HS-27A (cell line): ENCODE measurements around the gene KRTDAP.
A peak's percentile ranks its signal among the peaks of the same experiment; 100 is the strongest.

ENCODE experiments used
- DNase-seq: peaks from one replicate; pipeline ENCODE4 v3.0.0-alpha.2; 2012; ENCODE audit warnings: low read depth, missing footprints

KRTDAP gene

GRCh38 chr19:35490364-35490763 is at the start of gene KRTDAP:
KRTDAP (minus strand) TSS chr19:35490464; CDS start chr19:35490442, 22 bp downstream.
- no peak for DNase-seq

GRCh38 chr19:35539850-35540249 is 49.6 kb upstream of the KRTDAP start:
- DNase-seq = no peak

DNA sequence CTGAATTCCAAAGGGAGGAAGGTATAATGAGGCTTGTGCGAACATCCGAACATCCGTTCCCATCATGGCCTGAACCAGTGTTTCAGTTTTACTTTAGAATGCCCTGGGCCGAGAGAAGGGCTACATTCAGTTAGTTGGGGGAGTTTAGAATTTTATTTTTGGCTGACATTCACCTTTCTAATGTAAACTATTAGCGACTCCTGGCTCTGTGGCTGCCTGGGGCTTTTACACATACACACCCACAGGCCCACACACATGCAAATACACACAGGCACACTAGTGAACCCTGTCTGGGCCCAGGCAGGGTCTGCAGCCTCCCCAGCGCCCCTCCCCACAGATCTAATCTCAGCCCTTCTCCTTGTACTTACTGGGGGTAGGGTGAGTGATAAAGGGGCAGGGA is 49.0 kb upstream of the KRTDAP start:
- no peak for DNase-seq

GRCh38 chr19:35534803-35535480 is 44.7 kb upstream of the KRTDAP start:
- DNase-seq = no peak

DNA sequence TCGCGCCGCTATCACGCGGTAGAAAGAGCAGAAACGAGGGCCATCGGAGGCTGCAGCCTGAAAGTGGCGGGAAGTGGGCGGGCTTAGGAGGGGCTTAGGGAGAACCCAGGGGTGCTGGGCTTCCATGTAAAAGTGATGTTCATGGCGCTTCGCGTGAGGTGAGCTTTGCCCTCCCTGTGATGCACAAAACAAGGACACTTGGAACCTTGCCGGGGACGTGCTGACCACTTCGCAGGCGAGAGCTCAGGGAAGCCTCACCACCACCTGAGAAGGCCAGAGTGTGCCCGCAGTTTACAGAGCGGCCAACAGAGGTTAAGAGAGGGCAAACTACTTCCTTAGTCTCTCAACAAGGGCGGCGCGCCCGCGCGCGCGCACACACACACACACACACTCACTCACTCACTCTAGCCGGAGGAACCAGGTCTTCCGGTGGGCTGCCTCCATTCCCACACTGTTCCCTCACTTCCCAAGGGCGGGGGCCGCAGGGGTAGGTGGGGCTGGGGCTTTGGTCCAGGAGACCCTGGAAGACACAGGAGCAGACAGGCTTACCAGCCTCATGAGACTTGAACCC is 43.6 kb upstream of the KRTDAP start:
- DNase-seq = no peak

DNA sequence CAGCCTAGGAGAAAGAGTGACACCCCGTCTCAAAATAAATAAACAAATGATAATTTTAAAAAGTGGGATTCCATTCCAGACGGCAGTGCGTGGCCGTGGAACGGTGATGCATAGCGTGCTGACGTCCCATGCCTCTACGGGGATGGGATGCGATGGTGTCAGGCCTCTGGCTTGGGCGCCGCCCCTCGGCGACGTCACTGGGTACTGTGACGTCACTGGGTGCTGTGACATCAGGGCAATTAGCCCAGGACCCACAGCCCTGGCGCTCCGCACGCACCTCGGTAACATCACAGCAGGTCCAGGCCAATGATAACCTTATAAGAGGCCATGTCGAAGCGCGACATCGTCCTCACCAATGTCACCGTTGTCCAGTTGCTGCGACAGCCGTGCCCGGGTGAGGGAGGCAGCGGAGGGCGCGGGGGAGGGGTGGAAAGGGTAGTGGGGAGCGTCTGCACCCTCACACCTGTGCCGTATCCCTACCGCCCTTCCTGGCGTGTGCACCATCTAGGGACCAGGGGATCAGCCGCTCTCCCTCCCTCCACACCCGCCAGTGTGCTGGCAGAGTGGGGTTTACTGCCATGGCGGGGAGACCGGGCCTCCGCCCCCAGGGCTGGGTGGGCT is 43.0 kb upstream of the KRTDAP start, which contains the start of gene GAPDHS:
TSS of gene GAPDHS (plus strand) at position 256 of the 621 bp plus-strand sequence. CDS start at position 328, 72 bp downstream.
- no peak for DNase-seq

DNA sequence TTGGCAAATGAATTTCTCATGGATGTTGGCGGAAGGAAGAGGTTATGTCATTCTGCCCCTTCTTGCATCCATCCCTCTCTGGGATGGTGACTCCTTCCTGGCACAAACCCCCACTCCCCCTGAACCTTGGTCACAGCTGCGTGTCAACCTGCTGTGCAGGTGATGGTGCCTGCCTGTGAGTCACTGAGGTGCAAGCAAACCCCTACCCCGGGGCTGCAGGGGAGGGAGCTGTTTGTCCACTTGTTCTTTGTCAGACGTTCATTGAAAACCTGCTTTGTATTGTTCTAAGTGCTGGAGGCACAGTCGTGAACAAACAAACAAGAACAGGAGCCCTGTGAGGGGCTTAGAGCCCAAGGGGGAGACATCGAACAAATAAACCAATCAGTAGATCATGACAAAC is 41.0 kb upstream of the KRTDAP start:
- no peak for DNase-seq

- DNase-seq = no peak
Observed at GRCh38 chr19:35529241-35530218, 39.3 kb upstream of the KRTDAP start.

DNA sequence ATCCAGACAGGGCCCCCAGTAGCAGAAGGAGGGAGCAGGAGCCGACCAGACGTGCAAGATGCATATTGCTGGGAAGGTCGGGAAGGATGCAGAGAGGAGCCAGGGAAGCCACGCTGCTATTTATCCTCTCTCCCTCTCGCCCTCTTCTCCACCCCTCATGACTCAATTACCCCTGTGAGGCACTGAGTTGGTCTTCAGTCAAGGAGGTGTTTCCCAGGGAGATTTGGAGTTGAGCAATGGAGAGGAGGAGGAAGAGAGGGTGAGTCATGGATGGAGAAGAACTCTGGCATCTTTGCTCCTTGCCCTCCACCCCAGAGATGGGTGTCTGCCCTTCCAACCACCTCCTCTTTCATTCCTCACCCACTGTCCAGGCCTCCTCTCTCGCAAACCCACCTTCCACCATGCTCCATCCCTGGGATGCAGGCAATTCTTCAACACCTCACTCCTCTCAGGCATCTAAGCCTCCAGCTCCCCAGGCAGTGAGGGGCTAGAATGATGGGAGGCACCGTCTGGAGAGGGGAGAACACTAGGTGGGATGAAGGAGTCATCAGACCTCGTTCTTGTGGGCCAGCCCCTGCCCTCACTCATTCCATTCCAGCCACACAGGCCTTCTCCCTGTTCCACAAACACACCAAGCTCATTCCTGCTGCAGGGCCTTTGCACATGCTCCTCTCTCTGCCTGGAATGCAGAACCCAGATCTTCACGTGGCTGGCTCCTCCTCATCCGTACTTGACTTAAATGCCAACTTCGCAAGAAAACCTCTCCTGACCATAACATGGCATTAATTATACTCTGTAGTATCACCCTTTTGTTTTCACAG is 38.2 kb upstream of the KRTDAP start, which contains the start of gene SBSN:
TSS of gene SBSN (minus strand) at position 94 of the 821 bp plus-strand sequence. CDS start at position 64, 30 bp downstream.
- DNase-seq = peak; percentile 73

- DNase-seq = no peak
Observed at GRCh38 chr19:35525873-35526272, 35.6 kb upstream of the KRTDAP start.

DNA sequence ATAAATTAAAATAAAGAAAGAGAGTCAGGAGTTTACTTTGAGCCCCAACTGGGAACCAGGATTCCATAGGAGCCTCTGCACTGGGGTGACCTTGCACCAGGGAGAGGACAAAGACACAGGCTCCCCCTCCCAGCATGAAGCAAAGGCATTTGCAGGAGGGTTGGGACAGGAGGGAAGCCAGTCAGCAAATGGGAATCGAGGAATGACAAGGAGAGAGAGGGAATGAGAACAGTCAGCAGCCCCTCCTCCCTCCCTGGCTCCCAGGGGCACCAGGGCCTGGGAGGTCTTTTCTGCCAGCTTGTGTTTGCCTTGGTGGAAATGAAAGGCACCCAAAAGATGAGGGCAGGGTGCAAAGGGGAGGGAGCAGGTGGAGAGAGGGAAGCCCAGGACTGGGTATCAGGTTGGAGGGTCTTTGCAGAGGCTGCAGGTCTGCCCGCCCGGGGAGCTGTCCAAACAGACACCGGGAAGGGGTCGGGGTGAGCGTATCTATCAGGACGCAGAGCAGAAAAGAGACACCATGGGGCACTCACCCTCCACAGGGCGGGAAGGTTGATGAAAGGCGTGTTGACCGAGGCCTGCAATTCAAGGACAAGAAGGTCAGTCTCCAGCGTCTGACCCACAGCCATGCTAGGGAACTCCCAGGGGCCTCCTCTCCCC is 34.0 kb upstream of the KRTDAP start:
- DNase-seq = no peak

DNA sequence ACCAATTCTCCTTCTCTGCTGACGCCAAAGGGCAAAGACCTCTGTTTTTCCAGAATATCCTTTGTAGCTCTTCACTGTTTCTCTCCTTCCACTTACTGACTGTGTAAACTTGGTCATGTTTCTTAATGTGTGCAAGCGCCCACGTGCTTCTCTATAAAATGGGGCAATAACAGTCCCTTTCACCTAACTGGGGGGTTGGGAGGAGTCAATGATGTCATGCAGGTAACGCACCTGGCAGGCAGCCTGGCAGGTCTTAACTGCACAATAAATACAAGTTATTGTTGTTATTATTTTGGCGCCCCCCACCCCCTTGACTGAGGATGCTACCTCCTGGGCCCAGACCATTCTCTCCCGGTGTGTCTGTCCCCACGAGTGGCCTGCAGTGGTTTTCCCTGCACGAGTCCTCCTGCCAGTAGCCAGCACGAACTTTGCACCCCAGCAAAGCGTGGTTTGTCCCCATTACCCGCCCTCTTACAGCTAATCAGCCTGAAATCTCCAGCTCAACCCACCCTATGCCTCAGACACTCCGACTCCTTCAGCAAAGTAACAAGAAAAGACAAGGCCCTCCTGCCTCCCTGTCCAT is 32.6 kb upstream of the KRTDAP start:
- DNase-seq = no peak

DNA sequence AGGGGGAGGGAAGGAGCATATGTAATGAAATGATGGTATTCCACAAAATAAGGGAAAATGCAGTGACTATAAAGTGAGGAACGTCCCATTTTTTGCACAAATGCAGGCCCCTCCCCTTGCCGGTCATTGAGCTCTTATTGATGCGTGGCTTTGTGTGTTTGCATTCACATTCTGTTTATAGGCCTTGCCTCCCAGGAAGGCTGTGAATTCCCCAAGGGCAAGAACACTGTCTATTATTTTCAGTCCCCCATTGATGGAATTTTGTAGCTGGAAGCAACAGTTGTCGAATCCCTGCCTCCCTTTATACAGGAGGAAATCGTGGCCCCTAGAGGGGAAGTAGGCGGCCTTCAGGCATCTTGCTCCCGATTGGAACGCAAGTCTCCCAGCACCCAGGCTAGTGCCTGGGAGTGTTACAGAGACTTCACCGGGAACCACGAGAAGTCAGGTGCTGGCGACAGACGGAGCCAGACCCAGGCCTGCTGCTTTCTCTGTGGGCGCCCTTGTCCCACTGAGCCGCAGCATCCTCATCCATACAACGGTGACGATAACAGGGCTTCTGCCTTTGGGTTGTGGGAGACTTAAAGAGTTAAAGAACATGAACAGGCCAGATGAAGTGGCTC is 31.0 kb upstream of the KRTDAP start:
- DNase-seq = no peak

- DNase-seq = no peak
Observed at GRCh38 chr19:35519291-35519690, 29.0 kb upstream of the KRTDAP start.

GRCh38 chr19:35518313-35518712 is 28.0 kb upstream of the KRTDAP start:
- DNase-seq = peak; percentile 99

- no peak for DNase-seq
Observed at GRCh38 chr19:35517342-35517741, 27.1 kb upstream of the KRTDAP start.

- no peak for DNase-seq
Observed at GRCh38 chr19:35516310-35516709, 26.0 kb upstream of the KRTDAP start.

- DNase-seq = no peak
Observed at GRCh38 chr19:35514282-35514809, 24.1 kb upstream of the KRTDAP start.

GRCh38 chr19:35513628-35514281 is 23.5 kb upstream of the KRTDAP start, which contains the start of gene DMKN:
DMKN (minus strand) TSS chr19:35513649; CDS start chr19:35513475, 174 bp downstream.
- DNase-seq = no peak
